Subcutaneous adipose tissue (tissue), 4 donors: Measurements from ENCODE around the gene NAGK. TPM values are rescaled to one million over a fixed set of nuclear protein-coding genes. Genes with fewer than 3 reads are reported as not detected.

ENCODE experiments used
- CTCF ChIP-seq: fragments of 450-650 bp; IDR thresholded peaks from one replicate; pipeline ENCODE4 v1.5.1; 2016; ENCODE audit warnings: low read depth, mild to moderate bottlenecking, control low read depth, antibody characterized with exemption, moderate library complexity
- total RNA-seq, 4 donors: library from RNA; depleted of rRNA; stranded (reverse); fragments of >200 nt; gene quantifications; one replicate each; pipeline ENCODE4 v1.1.0, GENCODE V29; 2016

Gene NAGK
- 100 to 1,000 TPM in 2 of 4 donors, 10 to 100 TPM in 2; 60.8 to 169 (median 97.6) TPM for total RNA-seq

GRCh38 chr2:71068218-71069035 lies at the start of gene NAGK:
NAGK (plus strand) TSS chr2:71068648; CDS start chr2:71068684, 36 bp downstream.
- TF ChIP-seq CTCF, result no peak

- no peak for TF ChIP-seq CTCF
These were observed 26.2 kb upstream of the NAGK start for GRCh38 chr2:71042287-71042686.

GRCh38 chr2:71043531-71044407 lies 24.7 kb upstream of the NAGK start:
- no peak for TF ChIP-seq CTCF

GRCh38 chr2:71045151-71045550 lies 23.3 kb upstream of the NAGK start:
- TF ChIP-seq CTCF, result no peak

- TF ChIP-seq CTCF, result no peak
These were observed 22.4 kb upstream of the NAGK start for GRCh38 chr2:71045865-71046548.

- TF ChIP-seq CTCF, result no peak
These were observed 20.4 kb upstream of the NAGK start for GRCh38 chr2:71048096-71048495.
